DND-41 (cell line): ENCODE measurements around the gene ABI3.

Experiments used
- ATAC-seq: fragments of 200-7000 bp; cut with Tn5 transposase; 3 replicates; pipeline ENCODE4 v1.9.1; 2021; ENCODE audit warnings: low read depth; ENCODE audit not compliant: insufficient read depth
- DNase-seq: peaks from one replicate; pipeline ENCODE4 v3.0.0-alpha.2; 2020
- H2AFZ ChIP-seq: 2 replicates; pipeline ENCODE4 v1.6.0; 2012; ENCODE audit warnings: low read depth, low read length
- H3K27ac ChIP-seq: 2 replicates; pipeline ENCODE4 v1.5.1; 2012; ENCODE audit warnings: low read length, inconsistent platforms
- H3K27me3 ChIP-seq: fragments of 200-600 bp; sonication (generic); 2 replicates; pipeline ENCODE4 v1.6.0; 2012; ENCODE audit warnings: low read length, mild to moderate bottlenecking, inconsistent platforms; ENCODE audit not compliant: insufficient read depth, poor library complexity
- H3K36me3 ChIP-seq: 2 replicates; pipeline ENCODE4 v1.5.1; 2012; ENCODE audit warnings: low read length, inconsistent platforms; ENCODE audit not compliant: insufficient read depth
- H3K4me1 ChIP-seq: 2 replicates; pipeline ENCODE4 v1.5.1; 2012; ENCODE audit warnings: mild to moderate bottlenecking, low read length; ENCODE audit not compliant: insufficient read depth
- H3K4me2 ChIP-seq: 2 replicates; pipeline ENCODE4 v1.6.0; 2012; ENCODE audit warnings: mild to moderate bottlenecking, moderate library complexity, low read length, inconsistent platforms; ENCODE audit not compliant: insufficient read depth
- H3K4me3 ChIP-seq, 2 experiments: fragments of 200-600 bp in 1 of 2; shearing (Covaris generic) in 1 of 2; 2 replicates each; pipeline ENCODE4 v1.5.1; 2012 to 2016; ENCODE audit warnings: inconsistent platforms in 2 of 2, low read length in 2 of 2, mild to moderate bottlenecking in 2 of 2, low read depth in 1 of 2, moderate library complexity in 1 of 2
- H3K79me2 ChIP-seq: 2 replicates; pipeline ENCODE4 v1.6.0; 2012; ENCODE audit warnings: low read length, inconsistent platforms; ENCODE audit not compliant: insufficient read depth
- H3K9ac ChIP-seq: 2 replicates; pipeline ENCODE4 v1.6.0; 2012; ENCODE audit warnings: low read depth, mild to moderate bottlenecking, inconsistent platforms, low read length, moderate library complexity
- H3K9me3 ChIP-seq: 2 replicates; pipeline ENCODE4 v1.5.1; 2012; ENCODE audit warnings: low read length, moderate library complexity, mild to moderate bottlenecking, inconsistent platforms; ENCODE audit not compliant: insufficient read depth, severe bottlenecking
- H4K20me1 ChIP-seq: 2 replicates; pipeline ENCODE4 v1.6.0; 2012; ENCODE audit warnings: low read length; ENCODE audit not compliant: insufficient read depth
- CTCF ChIP-seq: IDR thresholded peaks from 2 replicates; pipeline ENCODE4 v1.5.1; 2012; ENCODE audit warnings: borderline replicate concordance, low read length, moderate library complexity, mild to moderate bottlenecking; ENCODE audit not compliant: poor library complexity, severe bottlenecking; ENCODE audit errors: extremely low read depth
- EZH2 ChIP-seq: IDR thresholded peaks from 3 replicates; pipeline ENCODE4 v1.6.1; 2012; ENCODE audit warnings: borderline replicate concordance, low read depth, mild to moderate bottlenecking, moderate library complexity, low read length, inconsistent platforms; ENCODE audit not compliant: severe bottlenecking

The ABI3 gene

GRCh38 chr17:49210158-49211029, at the start of gene ABI3, which contains the start of gene GNGT2:
ABI3 (plus strand) TSS chr17:49210707; CDS start chr17:49210725, 18 bp downstream.
GNGT2 (minus strand) TSS chr17:49210574; CDS start chr17:49207422, 3,152 bp downstream.
- peak; percentile 89 for DNase-seq

GRCh38 chr17:49162866-49163265, 47.6 kb upstream of the ABI3 start:
- ATAC-seq, result no peak

More at GRCh38 chr17:49210158-49211029, at the start of gene ABI3, which contains the start of gene GNGT2:
- TF ChIP-seq EZH2 (no peak), CTCF (no peak)
- Histone ChIP-seq H3K36me3 (0 out of 2 replicates have a peak, but pooled peaks cover 3% of the 10 kb centered on the region), H3K9me3 (no peaks in the 10 kb centered on the region), H3K4me1 (peaks cover 52% of the 10 kb centered on the region), H3K27ac (peak within 1 kb of the TSS; percentile 88), H2AFZ (peak within 1 kb of the TSS; percentile 86), H3K4me2 (peak within 1 kb of the TSS; percentile 81), H3K27me3 (no peaks in the 10 kb centered on the region), H3K79me2 (peaks cover 16% of the 10 kb centered on the region), H3K9ac (peak within 1 kb of the TSS; percentile 67), H4K20me1 (no peaks in the 10 kb centered on the region), H3K4me3 (peak within 1 kb of the TSS; percentile 34 to 66)
- ATAC-seq, result peak; percentile 97

GRCh38 chr17:49165143-49165542, 45.4 kb upstream of the ABI3 start:
- H4K20me1 ChIP-seq, result no peaks in the 10 kb centered on the region
- H3K4me1 ChIP-seq, result no peaks in the 10 kb centered on the region
- no peak overlapping the region for H3K27ac ChIP-seq
- H3K9me3 ChIP-seq, result no peaks in the 10 kb centered on the region
- H3K4me3 ChIP-seq, result no peak overlapping the region
- no peak overlapping the region for H2AFZ ChIP-seq
- H3K4me2 ChIP-seq, result no peak overlapping the region
- H3K9ac ChIP-seq, result no peak overlapping the region
- ATAC-seq (no peak), DNase-seq (no peak)
- peaks cover 4% of the 10 kb centered on the region for H3K27me3 ChIP-seq
- no peaks in the 10 kb centered on the region for H3K79me2 ChIP-seq
- TF ChIP-seq CTCF (no peak), EZH2 (no peak)
- H3K36me3 ChIP-seq, result no peaks in the 10 kb centered on the region

More at GRCh38 chr17:49162866-49163265, 47.6 kb upstream of the ABI3 start:
- Histone ChIP-seq H2AFZ (no peak overlapping the region), H3K9ac (no peak overlapping the region), H3K27me3 (peaks cover 14% of the 10 kb centered on the region), H3K27ac (no peak overlapping the region), H3K36me3 (no peaks in the 10 kb centered on the region), H3K79me2 (no peaks in the 10 kb centered on the region), H3K4me1 (no peaks in the 10 kb centered on the region), H3K4me3 (no peak overlapping the region), H4K20me1 (no peaks in the 10 kb centered on the region), H3K9me3 (no peaks in the 10 kb centered on the region), H3K4me2 (no peak overlapping the region)
- no peak for DNase-seq
- TF ChIP-seq CTCF (no peak), EZH2 (no peak)
